Effector CD4-positive, alpha-beta T cell (primary cell): ENCODE measurements around the gene EPHB4.
"Not testable (repeated sequence)": the region's sequence is repeated elsewhere in the genome, so short reads cannot be mapped to it uniquely, and the experiment has no call there.

ENCODE experiments used
- DNase-seq: peaks from one replicate; pipeline ENCODE4 v3.0.0-alpha.2; 2020
- total RNA-seq: gene quantifications from one replicate; lab custom pipeline; 2026; lab: John Stamatoyannopoulos, UW

The EPHB4 gene
- total RNA-seq: 11.4 reads per million, percentile 34 among the genes with 10 or more reads in this experiment

- no peak for DNase-seq
Measured at GRCh38 chr7:100827330-100828226, at the start of gene EPHB4. TSS of gene EPHB4 (minus strand) at chr7:100827523. CDS start at chr7:100827030, 493 bp downstream.

- DNase-seq: no peak
Measured at GRCh38 chr7:100875356-100875751, 48.0 kb upstream of the EPHB4 start.

- peak; percentile 98 for DNase-seq
Measured at GRCh38 chr7:100874577-100875355, 47.4 kb upstream of the EPHB4 start, which contains the start of gene SRRT. TSS of gene SRRT (plus strand) at chr7:100875103. CDS start at chr7:100875591, 488 bp downstream.

GRCh38 chr7:100874300-100874576 is 46.9 kb upstream of the EPHB4 start:
- no peak for DNase-seq

- no peak for DNase-seq
Measured at GRCh38 chr7:100873599-100874299, 46.4 kb upstream of the EPHB4 start.

GRCh38 chr7:100867776-100868485 is 40.6 kb upstream of the EPHB4 start:
- no peak for DNase-seq

- DNase-seq: no peak
Measured at GRCh38 chr7:100867040-100867775, 39.9 kb upstream of the EPHB4 start, which contains the start of gene TRIP6. TSS of gene TRIP6 (plus strand) at chr7:100867387. CDS start at chr7:100867498, 111 bp downstream.

- DNase-seq: no peak
Measured at GRCh38 chr7:100866729-100867039, 39.4 kb upstream of the EPHB4 start.

- DNase-seq: no peak
Measured at GRCh38 chr7:100865938-100866728, 38.8 kb upstream of the EPHB4 start.

- DNase-seq: no peak
Measured at GRCh38 chr7:100865372-100865911, 38.1 kb upstream of the EPHB4 start.

- no peak for DNase-seq
Measured at GRCh38 chr7:100864263-100864845, 37.0 kb upstream of the EPHB4 start.

GRCh38 chr7:100863406-100863950 is 36.2 kb upstream of the EPHB4 start:
- DNase-seq: no peak

GRCh38 chr7:100861616-100861985 is 34.3 kb upstream of the EPHB4 start:
- DNase-seq: no peak

- no peak for DNase-seq
Measured at GRCh38 chr7:100860702-100861615, 33.6 kb upstream of the EPHB4 start.

- DNase-seq: no peak
Measured at GRCh38 chr7:100859856-100860255, 32.5 kb upstream of the EPHB4 start.

- no peak for DNase-seq
Measured at GRCh38 chr7:100856871-100857282, 29.6 kb upstream of the EPHB4 start.

GRCh38 chr7:100855515-100855914 is 28.2 kb upstream of the EPHB4 start:
- no peak for DNase-seq

GRCh38 chr7:100854899-100855298 is 27.6 kb upstream of the EPHB4 start:
- not testable (repeated sequence) for DNase-seq
